CD4-positive, alpha-beta T cell treated with Interferon gamma for 1 hour (primary cell): ENCODE measurements around the gene C2CD3.

Experiments used
- DNase-seq: peaks from one replicate; pipeline ENCODE4 v3.0.0-alpha.2; 2020

Gene C2CD3

DNA sequence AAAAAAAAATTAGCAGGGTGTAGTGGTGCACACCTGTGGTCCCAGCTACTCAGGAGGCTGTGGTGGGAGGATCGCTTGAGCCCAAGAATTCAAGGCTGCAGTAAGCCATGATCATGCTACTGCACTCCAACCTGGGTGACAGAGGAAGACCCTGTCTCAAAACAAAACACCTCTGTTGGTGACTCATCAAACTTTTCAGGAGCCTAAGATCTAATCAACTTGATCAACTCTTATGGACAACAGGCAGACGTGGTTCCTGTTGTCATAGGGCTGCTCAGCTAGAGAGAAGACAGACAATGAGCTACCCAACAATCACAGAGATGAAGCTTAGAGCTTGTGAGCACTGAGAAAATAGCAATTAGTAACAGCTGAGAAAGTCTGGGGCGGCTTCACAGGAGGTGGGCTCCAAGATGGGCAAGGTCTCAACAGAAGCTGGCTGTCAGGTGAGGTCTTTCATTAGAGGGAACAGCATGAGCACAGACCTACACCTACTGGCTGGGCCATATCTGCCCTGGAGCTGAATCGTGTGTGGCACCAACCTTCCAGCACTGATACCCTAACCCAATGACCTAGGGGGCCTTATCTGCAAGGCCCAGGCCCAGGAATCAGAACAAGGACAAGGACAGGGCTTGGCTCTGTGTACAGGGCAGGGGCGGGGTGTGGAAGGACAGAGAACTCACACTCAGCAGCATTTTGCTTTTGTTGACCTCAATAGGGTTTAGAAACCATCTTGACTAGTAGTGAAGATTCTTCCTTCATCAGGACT is 154.7 kb downstream of the C2CD3 start:
- no peak for DNase-seq

DNA sequence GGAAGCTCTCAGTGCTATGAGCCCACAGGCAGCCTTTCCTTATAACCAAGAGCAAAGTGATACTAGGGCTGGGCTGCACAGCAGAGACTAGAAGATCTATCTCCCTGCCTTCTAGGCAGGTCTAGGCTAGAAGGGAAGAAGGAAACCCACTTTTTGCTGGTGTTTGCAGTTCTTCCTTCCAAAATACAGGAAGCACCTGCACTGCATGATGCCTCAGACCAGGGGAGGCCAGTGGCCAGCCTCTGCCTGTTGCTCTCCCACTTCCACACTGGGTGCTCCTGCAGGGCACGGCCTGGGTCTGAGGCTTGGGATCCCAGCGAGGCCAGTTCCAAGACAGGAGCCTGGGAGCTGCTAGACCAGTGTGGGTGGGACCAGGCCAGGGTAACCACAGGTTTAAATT is 155.9 kb downstream of the C2CD3 start:
- no peak for DNase-seq

GRCh38 chr11:74013141-74013540 is 157.7 kb downstream of the C2CD3 start:
- no peak for DNase-seq

- no peak for DNase-seq
Observed at GRCh38 chr11:74012074-74012809, 158.6 kb downstream of the C2CD3 start.

DNA sequence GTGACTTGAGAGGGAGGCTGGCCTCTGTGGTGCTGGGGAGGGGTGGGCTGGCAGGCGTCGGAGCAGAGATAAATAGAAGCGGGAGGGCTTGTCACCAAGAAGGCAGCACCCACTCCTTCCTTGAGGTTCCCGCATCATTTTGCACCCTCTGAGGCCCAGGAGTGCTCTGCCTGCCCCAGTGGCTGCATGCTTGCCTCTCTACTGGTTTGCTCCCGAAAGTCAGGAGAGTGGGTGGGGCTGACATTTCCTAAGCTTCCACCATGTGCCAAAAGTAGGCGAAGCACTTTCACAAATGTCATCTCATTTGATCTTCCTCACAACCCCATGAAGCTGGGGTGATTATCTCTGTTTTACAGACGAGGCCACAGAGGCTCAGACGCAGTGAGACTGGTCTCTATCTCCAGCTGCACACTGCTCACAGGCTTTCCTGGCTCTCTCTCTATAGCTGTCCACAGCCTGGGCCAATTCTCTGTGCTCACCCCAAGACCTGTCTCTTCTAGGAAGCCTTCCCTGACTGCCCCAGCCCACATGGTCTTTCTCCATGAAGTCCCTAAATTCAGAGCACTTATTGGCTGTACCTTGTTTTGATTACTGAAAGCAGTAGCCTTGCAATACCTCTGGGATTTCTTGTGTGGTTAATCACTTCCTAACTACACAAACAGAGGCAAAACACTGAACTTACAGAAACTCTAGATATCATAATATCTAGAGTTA is 159.3 kb downstream of the C2CD3 start:
- DNase-seq = peak; percentile 66

DNA sequence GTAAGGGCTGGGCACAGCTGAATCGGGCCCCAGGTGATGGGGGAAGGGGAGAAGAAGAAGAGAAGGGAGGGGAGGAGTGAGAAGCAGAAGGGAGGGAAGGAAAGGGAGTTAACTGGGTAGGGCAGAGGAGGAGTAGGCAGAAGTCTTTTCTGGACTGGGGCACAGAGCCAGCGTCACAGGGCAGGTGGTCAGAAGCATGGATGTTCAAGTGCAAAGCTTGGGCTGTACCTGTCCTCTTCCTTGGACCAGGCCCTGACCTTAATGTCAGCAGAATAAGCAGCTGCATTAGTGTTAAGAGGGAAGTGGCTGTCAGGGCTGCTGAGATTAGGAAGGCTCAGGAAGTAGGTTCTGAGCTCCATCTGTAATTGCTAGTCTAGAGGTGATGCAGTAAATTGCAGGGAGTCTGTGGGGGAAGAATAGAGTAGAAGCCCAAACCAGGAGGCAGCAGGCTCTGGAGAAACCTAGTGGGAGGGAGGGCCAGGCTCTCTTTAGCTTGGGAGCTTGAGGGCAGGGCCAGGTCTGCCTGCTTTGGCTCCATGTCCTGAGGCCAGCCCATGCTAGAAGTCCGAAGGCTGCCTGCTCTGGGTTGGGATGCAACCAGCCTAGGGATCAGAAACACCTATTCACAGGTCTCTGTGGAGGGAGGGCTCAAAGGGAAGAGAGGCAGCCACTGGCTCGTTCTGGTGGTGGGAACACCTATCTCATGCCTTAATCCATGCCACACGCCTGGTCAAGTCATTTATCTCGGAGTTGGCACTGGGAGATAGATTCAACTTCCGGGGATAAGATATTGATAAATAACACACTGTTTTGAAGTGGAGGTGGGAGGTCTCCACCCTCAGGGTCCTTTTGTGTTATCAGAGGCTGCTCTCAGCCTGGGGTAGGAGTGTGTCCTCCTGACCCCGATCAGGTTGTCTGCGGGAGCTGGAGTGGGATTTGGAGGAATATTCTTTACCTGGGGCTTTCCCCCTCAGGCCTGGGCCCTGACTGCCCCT is 160.2 kb downstream of the C2CD3 start:
- no peak for DNase-seq

DNA sequence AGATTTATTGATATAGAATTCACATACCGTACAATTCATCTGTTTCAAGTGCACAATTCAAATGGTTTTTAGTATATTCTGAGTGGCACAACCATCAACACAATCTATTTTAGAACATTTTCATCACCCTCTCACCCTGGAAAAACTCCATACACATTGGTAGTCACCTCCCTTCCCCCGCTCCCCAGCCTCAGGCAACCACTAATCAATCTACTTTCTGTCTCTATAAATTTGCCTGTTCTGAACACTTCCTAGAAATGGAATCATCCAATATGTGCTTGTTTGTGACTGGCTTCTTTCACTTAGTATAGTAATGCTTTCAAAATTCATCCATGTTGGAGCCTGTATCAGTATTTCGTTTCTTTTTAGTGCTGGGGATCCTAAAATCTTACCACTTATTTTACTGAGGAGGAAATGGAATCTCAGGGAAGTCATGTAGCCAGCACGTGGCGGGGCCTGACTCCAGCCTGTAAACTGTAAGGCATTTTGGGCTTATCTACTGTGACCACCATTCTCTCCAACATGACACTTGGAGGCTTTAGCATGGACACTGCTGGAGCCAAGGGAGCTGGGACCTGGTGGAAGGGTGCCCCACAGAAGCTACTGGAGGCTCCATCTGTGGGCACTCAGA is 161.0 kb downstream of the C2CD3 start:
- no peak for DNase-seq

- no peak for DNase-seq
Observed at GRCh38 chr11:74009230-74009547, 161.6 kb downstream of the C2CD3 start.

DNA sequence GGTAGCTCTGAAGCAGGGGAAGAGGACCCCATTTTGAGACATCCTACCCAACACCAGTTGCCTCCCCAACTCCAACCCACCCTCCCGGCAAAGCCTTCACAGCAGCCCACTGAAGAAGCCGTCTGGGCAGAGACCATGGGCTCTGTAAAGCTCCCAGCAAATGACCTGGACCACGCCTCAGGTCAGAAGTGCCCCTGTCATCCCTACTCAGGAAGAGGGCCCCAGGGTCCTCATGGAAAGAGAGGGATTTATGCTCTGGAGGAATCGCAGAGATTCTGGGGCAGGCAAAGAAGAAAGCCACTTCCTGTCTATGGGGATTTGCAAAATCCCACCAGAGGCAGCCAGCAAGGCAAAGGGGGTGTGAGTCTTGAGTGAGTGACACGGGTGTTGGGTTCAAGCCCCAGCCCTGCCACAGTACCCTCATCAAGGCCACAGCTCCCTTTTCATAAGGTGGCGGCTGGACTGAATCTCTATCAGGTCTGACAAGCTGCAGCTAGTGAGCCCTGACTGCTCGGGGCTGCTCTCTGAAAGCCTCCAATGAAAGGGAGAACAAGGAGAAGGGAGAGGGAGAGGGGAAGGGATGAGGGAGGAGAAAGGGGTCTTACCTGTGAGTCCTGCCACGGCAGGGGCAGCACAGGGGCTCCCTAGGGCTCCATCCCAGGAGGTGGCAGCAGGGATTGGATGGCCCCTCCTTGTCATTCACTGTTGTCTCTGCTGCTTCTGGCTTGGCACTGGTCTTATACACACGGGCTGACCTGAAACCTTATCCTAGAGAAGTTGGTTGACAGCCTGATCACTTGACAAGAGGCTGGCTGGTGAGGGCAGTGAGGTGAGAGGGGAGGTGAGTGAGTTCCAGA is 162.2 kb downstream of the C2CD3 start, which contains the start of gene UCP3:
TSS of gene UCP3 (minus strand) at position 713 of the 857 bp plus-strand sequence. CDS start 2,043 bp downstream, outside the sequence.
- no peak for DNase-seq

DNA sequence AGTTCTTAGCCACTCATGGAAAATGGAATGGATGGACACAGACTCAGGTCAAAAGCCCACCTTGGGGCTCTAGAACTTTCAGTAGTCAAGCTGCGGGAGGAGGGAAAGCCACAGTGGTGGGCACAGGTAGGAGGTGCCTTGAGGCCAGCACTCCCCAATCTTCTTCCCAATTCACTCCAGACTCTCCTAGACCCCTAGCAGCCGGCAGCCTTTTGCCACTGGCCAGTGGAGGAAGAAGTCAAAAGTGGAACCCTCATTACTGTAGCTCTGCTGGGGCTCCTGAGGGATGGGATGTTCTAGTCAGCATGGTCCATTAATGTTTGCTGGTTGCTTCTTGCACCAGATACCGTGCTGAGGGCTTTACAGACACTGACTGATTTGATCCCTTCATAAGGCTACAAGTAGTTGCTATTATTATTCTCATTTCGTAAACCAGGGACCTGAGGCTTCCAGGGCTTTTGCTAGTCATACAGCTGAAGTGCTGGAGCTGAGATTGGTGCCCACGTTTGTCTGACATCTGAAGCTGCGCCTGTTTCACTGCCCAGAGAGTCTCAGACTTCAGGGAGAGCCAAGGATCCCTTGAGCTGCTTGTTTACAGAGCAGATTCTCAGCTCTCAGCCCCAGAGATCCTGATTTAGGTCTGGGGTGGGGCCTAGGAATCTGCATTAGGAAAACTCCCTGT is 163.0 kb downstream of the C2CD3 start:
- DNase-seq = no peak

DNA sequence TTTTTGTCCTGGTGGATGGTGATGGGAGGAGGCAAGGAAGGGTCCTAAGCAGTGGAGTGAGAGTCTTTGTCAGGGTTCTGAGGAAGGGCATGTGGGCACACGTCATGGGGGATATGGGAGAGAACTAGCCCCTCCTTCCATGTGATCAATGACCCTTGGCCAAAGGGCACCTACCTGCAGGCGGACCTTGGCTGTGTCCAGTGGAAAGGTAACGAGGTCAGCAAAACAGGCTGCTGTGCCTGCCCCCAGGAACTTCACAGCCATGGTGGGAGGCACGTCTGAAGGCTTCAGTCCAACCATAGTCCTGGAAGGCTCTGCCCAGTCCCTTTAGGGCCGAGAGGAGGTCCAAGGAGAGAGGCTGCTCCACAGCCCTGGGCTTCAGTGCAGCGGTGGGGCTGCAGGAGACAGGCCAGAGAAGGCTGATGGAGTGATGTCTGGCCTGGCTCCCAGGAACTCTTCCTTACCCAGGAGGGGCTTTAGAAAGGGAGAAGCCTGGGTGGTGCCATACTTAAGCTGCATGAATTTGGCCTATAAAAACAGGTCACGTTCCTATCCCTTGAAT is 164.0 kb downstream of the C2CD3 start:
- DNase-seq = no peak

DNA sequence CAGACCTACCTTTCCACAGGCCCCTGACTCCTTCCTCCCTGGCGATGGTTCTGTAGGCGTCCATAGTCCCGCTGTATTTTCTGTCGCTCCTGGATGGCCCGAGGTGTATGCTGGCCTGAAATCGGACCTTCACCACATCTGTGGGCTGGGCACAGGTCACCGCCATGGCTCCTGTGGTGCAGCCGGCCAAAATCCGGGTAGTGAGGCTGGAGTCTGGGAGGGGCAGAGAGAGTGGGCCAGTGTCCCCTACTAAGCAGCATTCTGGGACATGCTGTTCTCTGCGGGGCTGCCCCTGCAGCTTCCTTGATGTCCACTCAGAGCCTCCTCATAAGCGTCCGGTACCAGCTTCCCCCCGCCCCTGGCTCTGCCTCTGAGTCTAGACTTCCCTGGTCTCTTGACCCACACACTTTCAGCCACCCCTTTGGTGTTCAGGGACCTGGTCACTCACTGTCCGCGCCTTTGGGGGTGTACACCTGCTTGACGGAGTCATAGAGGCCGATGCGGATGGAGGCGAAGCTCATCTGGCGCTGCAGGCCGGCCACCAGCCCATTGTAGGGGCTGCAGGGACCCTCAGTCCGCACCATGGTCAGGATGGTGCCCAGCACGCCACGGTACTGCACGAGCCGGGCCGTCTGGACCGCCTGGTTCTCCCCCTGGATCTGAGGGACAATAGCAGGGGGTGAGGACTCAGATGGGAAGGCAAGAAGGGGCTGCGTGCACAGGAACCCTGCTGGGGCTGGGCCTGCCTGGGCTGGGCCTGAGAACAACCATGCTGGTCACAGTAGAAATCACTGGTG is 164.9 kb downstream of the C2CD3 start:
- no peak for DNase-seq

DNA sequence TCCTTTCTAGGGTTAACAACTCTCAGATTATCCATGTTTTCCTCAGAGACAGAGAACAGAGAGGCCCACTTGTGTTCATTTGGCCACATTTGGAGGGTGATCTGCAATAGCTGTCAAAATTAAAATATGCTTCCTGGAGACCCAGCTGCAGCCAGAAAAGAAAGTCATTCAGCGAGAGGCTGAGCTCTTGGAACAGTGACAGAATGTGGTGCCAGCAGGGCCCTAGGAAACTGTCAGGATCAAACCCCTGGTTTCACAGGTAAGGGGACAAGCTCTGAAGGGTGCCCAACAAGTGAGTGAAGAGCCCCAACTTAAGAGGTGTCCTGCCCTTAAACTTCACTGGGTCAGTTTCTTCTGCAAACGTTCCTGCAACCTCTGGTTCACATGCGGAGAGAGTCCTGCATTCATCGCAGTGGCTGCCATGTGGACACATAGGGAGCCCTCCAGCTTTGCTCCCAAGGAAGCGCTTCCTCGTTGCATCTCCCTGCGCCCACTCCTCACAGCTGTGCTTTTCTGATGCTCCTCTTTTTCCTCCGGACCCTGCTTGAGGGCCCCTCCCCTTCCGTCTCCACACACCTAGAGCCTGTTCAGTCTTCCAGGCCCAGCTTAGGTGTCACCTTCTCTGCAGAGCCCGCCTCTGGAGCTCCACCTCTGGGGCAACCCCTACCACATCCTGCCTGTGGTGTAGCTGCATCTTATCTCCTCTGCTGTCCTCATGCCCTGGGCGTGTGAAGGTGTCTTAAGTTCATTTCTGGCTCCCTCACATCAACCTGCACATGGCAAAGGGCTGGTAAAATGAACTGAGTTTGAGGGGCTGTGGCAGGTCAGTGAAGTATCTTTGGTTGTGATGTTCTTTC is 165.8 kb downstream of the C2CD3 start:
- DNase-seq = peak; percentile 86

GRCh38 chr11:74004046-74004695 is 166.6 kb downstream of the C2CD3 start:
- no peak for DNase-seq

DNA sequence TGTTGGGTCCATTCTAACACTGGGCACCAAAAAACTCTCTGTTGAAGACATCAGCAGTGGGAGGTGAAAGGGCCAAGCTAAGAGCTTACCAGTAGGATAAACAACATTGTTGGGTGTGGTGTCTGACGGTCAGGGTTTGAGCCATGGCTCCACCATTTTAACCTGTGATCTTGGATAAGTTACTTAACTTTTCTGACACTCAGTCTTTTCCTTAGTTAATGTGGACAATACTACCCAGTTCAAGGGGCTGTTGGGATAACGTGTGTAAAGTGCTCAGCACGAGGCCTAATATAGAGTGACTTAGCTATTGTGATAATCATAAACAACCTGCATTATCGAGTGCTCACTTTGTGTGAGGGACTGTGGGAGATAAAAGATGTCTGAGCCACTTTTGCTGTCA is 168.0 kb downstream of the C2CD3 start:
- DNase-seq = no peak

GRCh38 chr11:74001822-74002286 is 168.9 kb downstream of the C2CD3 start:
- no peak for DNase-seq

GRCh38 chr11:74000307-74001133 is 170.3 kb downstream of the C2CD3 start:
- no peak for DNase-seq
